Smooth muscle cell (in vitro differentiated cells): ENCODE data around the gene CPHXL2. TPM values are rescaled to one million over a fixed set of nuclear protein-coding genes. Genes with fewer than 3 reads are reported as not detected.

Experiments
- DNase-seq: peaks from one replicate; lab custom pipeline; 2025; ENCODE audit not compliant: unreplicated experiment; lab: John Stamatoyannopoulos, UW
- H2AFZ ChIP-seq: fragments of 200-600 bp; sonication (generic); 2 replicates; pipeline ENCODE4 v1.6.0; 2016; ENCODE audit warnings: antibody characterized with exemption, low read depth, mild to moderate bottlenecking
- H3F3A ChIP-seq: fragments of 200-600 bp; sonication (generic); 2 replicates; pipeline ENCODE4 v1.6.0; 2017; ENCODE audit warnings: antibody characterized with exemption, low read depth
- H3K27ac ChIP-seq: fragments of 200-600 bp; sonication (generic); 2 replicates; pipeline ENCODE4 v1.5.1; 2016; ENCODE audit warnings: low read depth, mild to moderate bottlenecking
- H3K27me3 ChIP-seq: fragments of 200-600 bp; sonication (generic); 2 replicates; pipeline ENCODE4 v1.6.1; 2016; ENCODE audit warnings: low read depth, mild to moderate bottlenecking
- H3K36me3 ChIP-seq: fragments of 200-600 bp; sonication (generic); 2 replicates; pipeline ENCODE4 v1.5.1; 2016; ENCODE audit warnings: low read depth
- H3K4me1 ChIP-seq: fragments of 200-600 bp; sonication (generic); 2 replicates; pipeline ENCODE4 v1.5.1; 2016; ENCODE audit warnings: low read depth
- H3K4me2 ChIP-seq: fragments of 200-600 bp; sonication (generic); 2 replicates; pipeline ENCODE4 v1.6.0; 2016; ENCODE audit warnings: mild to moderate bottlenecking
- H3K4me3 ChIP-seq: fragments of 200-600 bp; sonication (generic); 2 replicates; pipeline ENCODE4 v1.5.1; 2016; ENCODE audit warnings: mild to moderate bottlenecking
- H3K79me2 ChIP-seq: fragments of 200-600 bp; sonication (generic); 2 replicates; pipeline ENCODE4 v1.6.0; 2016; ENCODE audit warnings: low read depth, mild to moderate bottlenecking
- H3K9ac ChIP-seq: fragments of 200-600 bp; sonication (generic); 2 replicates; pipeline ENCODE4 v1.6.0; 2016; ENCODE audit warnings: low read depth
- H3K9me3 ChIP-seq: fragments of 200-600 bp; sonication (generic); replicated peaks from 2 replicates; pipeline ENCODE4 v1.5.1; 2016; ENCODE audit warnings: low read depth
- H4K20me1 ChIP-seq: fragments of 200-600 bp; sonication (generic); 2 replicates; pipeline ENCODE4 v1.6.0; 2016; ENCODE audit warnings: low read depth
- WGBS: methylation state at CpG from one replicate; pipeline ENCODE4 v1.1.7; 2016; ENCODE audit warnings: low lambda C conversion rate; 5-methylcytosine and 5-hydroxymethylcytosine counted together
- polyA plus RNA-seq: library from polyadenylated mRNA; unstranded; fragments of >200 nt; fragmentation: Nextera tagmentation; extraction: Ambion mirVana; gene quantifications from 2 replicates; pipeline ENCODE4 v1.2.1, GENCODE V29; 2016
- total RNA-seq: library from RNA; depleted of rRNA; stranded (reverse); fragments of >200 nt; gene quantifications from 2 replicates; pipeline ENCODE4 v1.2.3, GENCODE V29; 2014
- TF ChIP-seq, protein P1 (sequence below): fragments of 200-600 bp; sonication (generic); IDR thresholded peaks from 2 replicates; pipeline ENCODE4 v1.5.1; 2017; ENCODE audit warnings: borderline replicate concordance, mild to moderate bottlenecking, antibody characterized with exemption; ENCODE audit not compliant: insufficient read depth, poor library complexity, severe bottlenecking

CPHXL2 gene
- total and polyA plus RNA-seq, 2 experiments from 2014 or later, result not detected

DNA sequence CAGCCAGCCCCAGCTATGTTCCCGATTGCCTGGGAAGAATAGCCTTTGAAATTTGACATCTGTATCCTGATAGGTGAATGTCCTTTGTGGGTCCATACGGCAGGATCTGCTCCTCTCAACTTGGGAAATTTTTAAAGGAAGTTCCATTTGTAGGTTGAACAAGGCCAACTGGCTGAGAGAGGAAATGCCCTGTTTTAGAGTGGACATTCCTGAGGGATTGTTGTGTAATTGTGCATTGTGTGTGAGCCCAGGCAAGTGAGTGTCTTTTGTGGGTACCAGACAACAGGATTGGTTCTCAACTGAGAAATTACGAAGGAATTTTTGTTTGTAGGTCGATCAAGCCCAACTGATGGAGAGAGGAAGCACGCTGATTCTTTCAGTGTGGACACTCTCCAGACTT is 2.6 kb upstream of the CPHXL2 start:
- no peaks in the 10 kb centered on the region for H3K36me3 ChIP-seq
- TF ChIP-seq, protein P1, sequence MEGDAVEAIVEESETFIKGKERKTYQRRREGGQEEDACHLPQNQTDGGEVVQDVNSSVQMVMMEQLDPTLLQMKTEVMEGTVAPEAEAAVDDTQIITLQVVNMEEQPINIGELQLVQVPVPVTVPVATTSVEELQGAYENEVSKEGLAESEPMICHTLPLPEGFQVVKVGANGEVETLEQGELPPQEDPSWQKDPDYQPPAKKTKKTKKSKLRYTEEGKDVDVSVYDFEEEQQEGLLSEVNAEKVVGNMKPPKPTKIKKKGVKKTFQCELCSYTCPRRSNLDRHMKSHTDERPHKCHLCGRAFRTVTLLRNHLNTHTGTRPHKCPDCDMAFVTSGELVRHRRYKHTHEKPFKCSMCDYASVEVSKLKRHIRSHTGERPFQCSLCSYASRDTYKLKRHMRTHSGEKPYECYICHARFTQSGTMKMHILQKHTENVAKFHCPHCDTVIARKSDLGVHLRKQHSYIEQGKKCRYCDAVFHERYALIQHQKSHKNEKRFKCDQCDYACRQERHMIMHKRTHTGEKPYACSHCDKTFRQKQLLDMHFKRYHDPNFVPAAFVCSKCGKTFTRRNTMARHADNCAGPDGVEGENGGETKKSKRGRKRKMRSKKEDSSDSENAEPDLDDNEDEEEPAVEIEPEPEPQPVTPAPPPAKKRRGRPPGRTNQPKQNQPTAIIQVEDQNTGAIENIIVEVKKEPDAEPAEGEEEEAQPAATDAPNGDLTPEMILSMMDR, result no peak
- no peaks in the 10 kb centered on the region for H3K4me1 ChIP-seq
- H4K20me1 ChIP-seq, result no peaks in the 10 kb centered on the region
- H3K27ac ChIP-seq, result no peak overlapping the region
- H3K4me2 ChIP-seq, result no peak overlapping the region
- H3K4me3 ChIP-seq, result no peak overlapping the region
- 94% methylated on average over 5 of the region's 5 CpGs for WGBS
- no peak overlapping the region for H3K9ac ChIP-seq
- no peaks in the 10 kb centered on the region for H3F3A ChIP-seq
- no peak for DNase-seq
- H3K79me2 ChIP-seq, result no peaks in the 10 kb centered on the region
- no peaks in the 10 kb centered on the region for H3K9me3 ChIP-seq
- no peak overlapping the region for H2AFZ ChIP-seq
- H3K27me3 ChIP-seq, result no peaks in the 10 kb centered on the region

GRCh38 chr16:75667503-75667902 is 9.3 kb downstream of the CPHXL2 start:
- H3F3A ChIP-seq, result no peaks in the 10 kb centered on the region
- H2AFZ ChIP-seq, result no peak overlapping the region
- TF ChIP-seq, protein P1, result no peak
- no peak overlapping the region for H3K4me3 ChIP-seq
- H3K4me2 ChIP-seq, result no peak overlapping the region
- H3K4me1 ChIP-seq, result no peaks in the 10 kb centered on the region
- no peaks in the 10 kb centered on the region for H3K36me3 ChIP-seq
- no peaks in the 10 kb centered on the region for H4K20me1 ChIP-seq
- H3K79me2 ChIP-seq, result no peaks in the 10 kb centered on the region
- DNase-seq, result no peak
- no peak overlapping the region for H3K27ac ChIP-seq
- H3K9me3 ChIP-seq, result no peaks in the 10 kb centered on the region
- H3K9ac ChIP-seq, result no peak overlapping the region
- H3K27me3 ChIP-seq, result no peaks in the 10 kb centered on the region

DNA sequence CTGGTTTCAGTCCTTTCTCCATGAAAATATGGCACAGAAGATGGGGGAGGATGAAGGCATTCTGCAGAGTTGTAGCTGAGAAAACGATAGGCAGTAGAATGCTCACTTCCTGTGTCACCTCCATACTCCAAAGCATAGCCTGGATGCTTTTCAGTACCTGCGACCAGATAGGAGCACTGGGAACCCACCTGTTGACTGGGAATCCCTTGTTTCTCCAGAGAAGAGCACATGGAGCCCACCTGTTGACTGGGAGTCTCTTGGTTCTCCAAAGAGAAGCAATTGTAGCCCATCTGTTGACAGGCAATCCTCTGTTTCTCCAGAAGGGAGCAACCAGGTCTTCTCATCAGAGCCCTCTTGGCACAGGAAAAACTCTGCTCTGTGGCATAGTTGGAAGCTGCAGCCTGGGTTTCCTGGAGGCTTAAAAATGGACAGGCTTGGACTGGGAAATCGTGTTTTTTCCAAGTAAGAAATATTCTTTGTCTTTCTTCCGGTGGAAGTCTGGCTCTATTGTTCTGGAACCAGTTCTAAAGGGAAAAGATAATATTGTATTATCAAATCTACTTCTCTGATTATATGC is 16.0 kb downstream of the CPHXL2 start:
- H3K9me3 ChIP-seq, result no peaks in the 10 kb centered on the region
- TF ChIP-seq, protein P1, result no peak
- H3K27ac ChIP-seq, result no peak overlapping the region
- no peak overlapping the region for H3K4me2 ChIP-seq
- peaks cover 13% of the 10 kb centered on the region for H3K36me3 ChIP-seq
- H4K20me1 ChIP-seq, result peaks cover 30% of the 10 kb centered on the region
- H3K79me2 ChIP-seq, result no peaks in the 10 kb centered on the region
- no peaks in the 10 kb centered on the region for H3K4me1 ChIP-seq
- no peak overlapping the region for H3K9ac ChIP-seq
- no peak for DNase-seq
- H3F3A ChIP-seq, result no peaks in the 10 kb centered on the region
- 98% methylated on average over 4 of the region's 4 CpGs for WGBS
- H2AFZ ChIP-seq, result no peak overlapping the region
- H3K27me3 ChIP-seq, result no peaks in the 10 kb centered on the region
- H3K4me3 ChIP-seq, result no peak overlapping the region

DNA sequence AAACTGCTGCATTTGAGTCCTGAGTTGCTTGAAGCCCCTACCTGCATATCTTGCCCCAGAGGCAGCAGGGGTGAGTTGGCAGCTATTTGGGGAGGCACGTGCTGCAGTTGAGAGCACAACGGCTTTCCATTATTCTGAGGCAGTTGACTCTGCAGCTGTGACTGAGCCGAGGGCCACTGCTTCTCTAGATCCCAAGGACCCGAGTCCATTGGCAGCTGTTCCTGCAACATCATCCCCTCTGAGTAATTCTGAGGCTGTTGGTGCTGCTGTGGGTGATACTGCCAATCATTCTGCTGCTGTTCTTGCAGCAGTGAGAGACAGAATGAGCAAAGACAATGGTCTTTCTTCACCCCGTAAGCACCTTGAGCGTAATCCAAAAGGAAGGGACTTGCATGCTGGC is 16.5 kb downstream of the CPHXL2 start:
- no peaks in the 10 kb centered on the region for H3K79me2 ChIP-seq
- no peaks in the 10 kb centered on the region for H3K9me3 ChIP-seq
- no peaks in the 10 kb centered on the region for H3K4me1 ChIP-seq
- TF ChIP-seq, protein P1, result no peak
- no peak overlapping the region for H3K4me2 ChIP-seq
- DNase-seq, result no peak
- H3K4me3 ChIP-seq, result no peak overlapping the region
- H3K27me3 ChIP-seq, result no peaks in the 10 kb centered on the region
- no peak overlapping the region for H3K9ac ChIP-seq
- H2AFZ ChIP-seq, result no peak overlapping the region
- H3K27ac ChIP-seq, result no peak overlapping the region
- no peaks in the 10 kb centered on the region for H3F3A ChIP-seq
- H3K36me3 ChIP-seq, result peaks cover 15% of the 10 kb centered on the region
- 94% methylated on average over 6 of the region's 6 CpGs for WGBS
- peaks cover 34% of the 10 kb centered on the region for H4K20me1 ChIP-seq
